H1 (cell line): ENCODE data around the gene SPTBN4. TPM values are rescaled to one million over a fixed set of nuclear protein-coding genes. Genes with fewer than 3 reads are reported as not detected.

ENCODE experiments used
- CTCF ChIA-PET: fragments of 300-600 bp; sonication (Branson Sonifier 250); formaldehyde crosslinking; loops from one replicate; lab custom pipeline; 2021; ENCODE audit not compliant: partially characterized antibody; lab: Charles Lee
- POLR2A ChIA-PET: fragments of 300-600 bp; sonication (Branson Sonifier 250); formaldehyde crosslinking; loops from one replicate; lab custom pipeline; 2021; ENCODE audit warnings: inconsistent platforms; ENCODE audit not compliant: partially characterized antibody; lab: Charles Lee
- DNase-seq, 2 experiments: peaks; one replicate each; pipeline versions ENCODE4 v3.0.0 to v3.0.0-alpha.2; 2010 to 2022; ENCODE audit warnings: low spot score in 2 of 2, low read depth in 1 of 2, mixed read lengths in 1 of 2
- FAIRE-seq: peaks from 2 replicates; lab custom pipeline; 2011; peaks lifted over from hg19 to GRCh38; lab: Jason Lieb, UNC
- H2AFZ ChIP-seq: 2 replicates; pipeline ENCODE4 v1.8.1; 2012; ENCODE audit warnings: low read length, inconsistent platforms
- H2AK5ac ChIP-seq: 2 replicates; pipeline ENCODE4 v1.6.1; 2013; ENCODE audit warnings: low read depth, low read length
- H2BK120ac ChIP-seq: replicated peaks from 2 replicates; pipeline ENCODE3; 2013; ENCODE audit warnings: low read depth, low read length, inconsistent platforms
- H2BK12ac ChIP-seq: 2 replicates; pipeline ENCODE4 v1.6.1; 2013; ENCODE audit warnings: low read depth, low read length
- H2BK15ac ChIP-seq: 2 replicates; pipeline ENCODE4 v1.6.1; 2013; ENCODE audit warnings: low read length
- H2BK20ac ChIP-seq: 2 replicates; pipeline ENCODE4 v1.6.1; 2013; ENCODE audit warnings: low read length
- H2BK5ac ChIP-seq: 2 replicates; pipeline ENCODE4 v1.6.1; 2013; ENCODE audit warnings: low read depth, low read length
- H3K14ac ChIP-seq: 2 replicates; pipeline ENCODE4 v1.6.1; 2013; ENCODE audit warnings: inconsistent platforms; ENCODE audit not compliant: insufficient read length
- H3K18ac ChIP-seq: 2 replicates; pipeline ENCODE4 v1.6.1; 2013; ENCODE audit warnings: low read length; ENCODE audit errors: extremely low read depth
- H3K23ac ChIP-seq: 2 replicates; pipeline ENCODE4 v1.6.1; 2013; ENCODE audit warnings: inconsistent platforms; ENCODE audit not compliant: insufficient read length
- H3K23me2 ChIP-seq: 2 replicates; pipeline ENCODE4 v1.6.1; 2013; ENCODE audit warnings: low read depth, low read length
- H3K27ac ChIP-seq: 2 replicates; pipeline ENCODE4 v1.6.1; 2011; ENCODE audit warnings: low read depth, low read length, inconsistent platforms
- H3K27me3 ChIP-seq, 4 experiments: replicated peaks in 1 of 4; 1 replicate in 1 of 4; 2 replicates in 3 of 4; pipeline versions ENCODE4 v1.6.1 to v1.8.1; 2011 to 2013; ENCODE audit warnings: low read length in 3 of 4, mild to moderate bottlenecking in 3 of 4, inconsistent platforms in 2 of 4, mixed read lengths in 2 of 4, moderate library complexity in 1 of 4; ENCODE audit not compliant: control insufficient read depth in 3 of 4, insufficient read depth in 3 of 4; ENCODE audit errors: extremely low read depth in 1 of 4
- H3K36me3 ChIP-seq, 4 experiments: 2 replicates each; pipeline versions ENCODE4 v1.6.1 to v1.8.1; 2011 to 2013; ENCODE audit warnings: mild to moderate bottlenecking in 4 of 4, low read length in 3 of 4, moderate library complexity in 2 of 4, control low read depth in 1 of 4, inconsistent platforms in 1 of 4; ENCODE audit not compliant: insufficient read depth in 4 of 4, control insufficient read depth in 2 of 4
- H3K4ac ChIP-seq: replicated peaks from 2 replicates; pipeline ENCODE3; 2013; ENCODE audit warnings: low read length, low read depth, mixed read lengths, inconsistent platforms; ENCODE audit not compliant: insufficient read length
- H3K4me1 ChIP-seq, 4 experiments: replicated peaks in 1 of 4; 1 replicate in 1 of 4; 2 replicates in 3 of 4; pipeline versions ENCODE4 v1.6.1 to v1.8.1; 2011 to 2013; ENCODE audit warnings: low read length in 3 of 4, inconsistent platforms in 2 of 4, mixed read lengths in 1 of 4; ENCODE audit not compliant: insufficient read depth in 4 of 4, control insufficient read depth in 3 of 4
- H3K4me2 ChIP-seq, 2 experiments: 2 replicates each; pipeline versions ENCODE4 v1.6.1 to v1.8.1; 2011 to 2013; ENCODE audit warnings: low read depth in 2 of 2, low read length in 2 of 2, control low read depth in 1 of 2, inconsistent platforms in 1 of 2, mild to moderate bottlenecking in 1 of 2; ENCODE audit not compliant: insufficient read depth in 1 of 2
- H3K4me3 ChIP-seq, 4 experiments: fragments of 200-600, 300-600 bp in 1 of 4; sonication (generic), shearing (Covaris generic), sonication (Bioruptor Twin) in 1 of 4; 2 replicates each; pipeline versions ENCODE4 v1.5.1 to v1.8.1; 2011 to 2016; ENCODE audit warnings: low read length in 4 of 4, low read depth in 3 of 4, control low read depth in 2 of 4, inconsistent platforms in 2 of 4, mild to moderate bottlenecking in 2 of 4, mixed read lengths in 1 of 4, moderate library complexity in 1 of 4; ENCODE audit not compliant: insufficient read depth in 2 of 4; ENCODE audit errors: extremely low read depth in 1 of 4
- H3K56ac ChIP-seq: replicated peaks from 2 replicates; pipeline ENCODE3; 2013; ENCODE audit warnings: low read depth, mild to moderate bottlenecking, mixed read lengths, low read length, inconsistent platforms; ENCODE audit not compliant: insufficient read length
- H3K79me1 ChIP-seq: 2 replicates; pipeline ENCODE4 v1.6.1; 2013; ENCODE audit warnings: low read depth, low read length, control low read depth
- H3K79me2 ChIP-seq, 2 experiments: 2 replicates each; pipeline versions ENCODE4 v1.6.1 to v1.8.1; 2012 to 2013; ENCODE audit warnings: low read length in 2 of 2, mild to moderate bottlenecking in 2 of 2, inconsistent platforms in 1 of 2; ENCODE audit not compliant: insufficient read depth in 2 of 2, control insufficient read depth in 1 of 2
- H3K9ac ChIP-seq, 4 experiments: replicated peaks in 1 of 4; 1 replicate in 1 of 4; 2 replicates in 3 of 4; pipeline versions ENCODE4 v1.6.1 to v1.8.1; 2011 to 2013; ENCODE audit warnings: low read depth in 3 of 4, low read length in 3 of 4, control low read depth in 2 of 4, mild to moderate bottlenecking in 2 of 4, moderate library complexity in 2 of 4, inconsistent platforms in 1 of 4; ENCODE audit errors: extremely low read depth in 1 of 4
- H3K9me3 ChIP-seq, 2 experiments: 2 replicates each; pipeline versions ENCODE4 v1.6.1 to v1.8.1; 2012 to 2013; ENCODE audit warnings: mild to moderate bottlenecking in 2 of 2, moderate library complexity in 2 of 2, control low read depth in 1 of 2, inconsistent platforms in 1 of 2, low read depth in 1 of 2, low read length in 1 of 2, mixed read lengths in 1 of 2; ENCODE audit not compliant: insufficient read depth in 2 of 2
- H4K20me1 ChIP-seq, 2 experiments: replicated peaks in 1 of 2; 2 replicates each; pipeline versions ENCODE3 to v1.8.1; 2011 to 2013; ENCODE audit warnings: inconsistent platforms in 2 of 2, low read length in 2 of 2, mild to moderate bottlenecking in 1 of 2; ENCODE audit not compliant: insufficient read depth in 2 of 2, control insufficient read depth in 1 of 2
- H4K5ac ChIP-seq: 2 replicates; pipeline ENCODE4 v1.6.1; 2013; ENCODE audit warnings: low read length, low read depth, mixed read lengths, inconsistent platforms; ENCODE audit not compliant: insufficient read length
- H4K8ac ChIP-seq: 2 replicates; pipeline ENCODE4 v1.8.0; 2013; ENCODE audit warnings: mild to moderate bottlenecking, moderate library complexity, low read length, inconsistent platforms; ENCODE audit not compliant: insufficient read depth; ENCODE audit errors: extremely low read depth
- H4K91ac ChIP-seq: replicated peaks from 2 replicates; pipeline ENCODE3; 2013; ENCODE audit warnings: low read length, mixed read lengths, inconsistent platforms; ENCODE audit not compliant: insufficient read length
- CBX5 ChIP-seq: fragments of 300-800, 300-1000 bp; sonication (generic); IDR thresholded peaks from 2 replicates; pipeline ENCODE4 v1.7.1; 2016; ENCODE audit warnings: antibody characterized with exemption, low read length, low read depth
- CTBP2 ChIP-seq: IDR thresholded peaks from 2 replicates; pipeline ENCODE4 v1.7.0; 2011; ENCODE audit warnings: borderline replicate concordance, mild to moderate bottlenecking, moderate library complexity, mixed read lengths, low read length; ENCODE audit not compliant: insufficient read depth, insufficient read length
- FOSL1 ChIP-seq: IDR thresholded peaks from 2 replicates; pipeline ENCODE4 v1.6.1; 2011; ENCODE audit warnings: mild to moderate bottlenecking, low read depth, low read length, moderate library complexity; ENCODE audit not compliant: insufficient read depth
- GABPA ChIP-seq: IDR thresholded peaks from 2 replicates; pipeline ENCODE4 v1.6.1; 2011; ENCODE audit warnings: mild to moderate bottlenecking, low read length, moderate library complexity, borderline replicate concordance; ENCODE audit not compliant: insufficient read depth
- GTF2F1 ChIP-seq: IDR thresholded peaks from 2 replicates; pipeline ENCODE4 v1.6.1; 2012; ENCODE audit warnings: low read depth, low read length, improper control_type of control experiment, borderline replicate concordance
- JUN ChIP-seq: IDR thresholded peaks from 2 replicates; pipeline ENCODE4 v1.6.1; 2011; ENCODE audit warnings: low read depth, mild to moderate bottlenecking, improper control_type of control experiment, low read length
- KDM1A ChIP-seq: fragments of 200-600, 300-600 bp; sonication (generic); IDR thresholded peaks from 2 replicates; pipeline ENCODE4 v1.7.1; 2016; ENCODE audit warnings: mild to moderate bottlenecking, low read length, borderline replicate concordance
- POU5F1 ChIP-seq: IDR thresholded peaks from 2 replicates; pipeline ENCODE4 v1.6.1; 2011; ENCODE audit warnings: low read depth, mild to moderate bottlenecking, low read length, moderate library complexity
- SUZ12 ChIP-seq: fragments of 200-600 bp; sonication (generic); IDR thresholded peaks from 2 replicates; pipeline ENCODE4 v1.6.1; 2012; ENCODE audit warnings: mild to moderate bottlenecking, inconsistent platforms, low read length, moderate library complexity, mixed read lengths
- TAF7 ChIP-seq: optimal IDR thresholded peaks from 2 replicates; pipeline ENCODE3; 2011; ENCODE audit warnings: low read depth, mild to moderate bottlenecking, inconsistent platforms, low read length, moderate library complexity, borderline replicate concordance
- WGBS, 2 experiments: shearing (Covaris generic) in 1 of 2; methylation state at CpG; one replicate each; pipeline versions ENCODE4 v1.1.6 to v1.1.7; 2013 to 2015; ENCODE audit warnings: low lambda C conversion rate in 2 of 2, mixed read lengths in 2 of 2, inconsistent platforms in 1 of 2, low coverage in 1 of 2, missing lambda C conversion rate in 1 of 2; ENCODE audit not compliant: insufficient replicate concordance in 2 of 2, insufficient coverage in 1 of 2, insufficient read length in 1 of 2; ENCODE audit errors: extremely low coverage in 1 of 2, missing lambda C conversion rate in 1 of 2; 5-methylcytosine and 5-hydroxymethylcytosine counted together
- polyA plus RNA-seq, 7 experiments: library from polyadenylated mRNA; depleted of rRNA in 3 of 7; stranded (reverse) in 5 of 7; unstranded in 2 of 7; fragments of >200 nt in 5 of 7; fragments of 200-250 nt in 2 of 7; gene quantifications; 1 replicate in 5 of 7; 2 replicates in 1 of 7; 4 replicates in 1 of 7; pipeline versions ENCODE4 v1.2.1 to v1.2.3, GENCODE V29; 2011 to 2013; ENCODE audit warnings: missing spikeins in 2 of 7, mixed read lengths in 2 of 7
- total RNA-seq: library from RNA; stranded (reverse); fragmentation: NEBNext Ultra II Directional; extraction: Animal tissue kit (Norgen Biotek cat#: 25700); gene quantifications from 2 replicates; pipeline ENCODE4 v1.2.1, GENCODE V29; 2021

SPTBN4 gene
- total and polyA plus RNA-seq, 2 of the 8 experiments (the other 6 are each of a cell fraction or from before 2014, with no cell fraction given), result 1.9 to 3.0 TPM

GRCh38 chr19:40443131-40443999, 23.4 kb upstream of the SPTBN4 start:
- peaks cover 9 to 17% (median 11%) of the 10 kb centered on the region in 4 experiments; a peak in 6 of 8 replicates for H3K36me3 ChIP-seq
- WGBS, 2 experiments, result 3% methylated on average over 42 of the region's 52 CpGs; no CpG with 5 or more reads in 1 of the 2 experiments
- H3K23me2 ChIP-seq, result peaks cover 7% of the 10 kb centered on the region; the same call in 1 of the 2 replicates
- H3K27ac ChIP-seq, result peak overlapping the region; percentile 82
- POLR2A ChIA-PET, result interaction anchor here (0.7 to 4.4 kb wide), 27 partner anchors 10 to 1139 kb away, joined by 3 to 40 read pairs (median 4); partner anchors contain the start of genes BLVRB, DYRK1B, PRX and SERTAD1
- H3K18ac ChIP-seq, result peak overlapping the region; percentile 95
- no peak overlapping the region for H2AFZ ChIP-seq
- H3K4me3 ChIP-seq, result peak overlapping the region; percentile 97 to 99 (median 98)
- H2BK15ac ChIP-seq, result no peak overlapping the region
- no peak overlapping the region for H3K23ac ChIP-seq
- peak overlapping the region; percentile 77; the same call in 1 of the 2 replicates for H2AK5ac ChIP-seq
- peak overlapping the region; percentile 65 to 96 (median 88) for H3K9ac ChIP-seq
- no peak overlapping the region for H4K8ac ChIP-seq
- H4K5ac ChIP-seq, result peak overlapping the region; percentile 98
- no peak for FAIRE-seq
- peaks cover 3 to 9% (median 7%) of the 10 kb centered on the region in 4 experiments; a peak in 6 of 7 replicates for H3K4me1 ChIP-seq
- H3K27me3 ChIP-seq, result no peaks in the 10 kb centered on the region
- H4K91ac ChIP-seq, result peak overlapping the region; percentile 52
- peaks cover 0 to 5% of the 10 kb centered on the region in 2 experiments for H4K20me1 ChIP-seq
- peak overlapping the region; percentile 68; the same call in 1 of the 2 replicates for H2BK12ac ChIP-seq
- H3K4ac ChIP-seq, result peak overlapping the region; percentile 93
- peak overlapping the region; percentile 94 for H3K56ac ChIP-seq
- H3K4me2 ChIP-seq, result peak overlapping the region; percentile 57 to 77
- DNase-seq, result peak; percentile 97 to 99
- no peaks in the 10 kb centered on the region for H3K9me3 ChIP-seq
- peak overlapping the region; percentile 47 for H2BK120ac ChIP-seq
- no peak overlapping the region for H3K14ac ChIP-seq
- no peak overlapping the region for H2BK20ac ChIP-seq
- H2BK5ac ChIP-seq, result peak overlapping the region; percentile 95
- CTCF ChIA-PET, result interaction anchor here (0.9 to 2.1 kb wide), 6 partner anchors 10 to 139 kb away, joined by 3 to 13 read pairs (median 6); partner anchors contain the start of genes BLVRB and SERTAD1
- peaks cover 0 to 23% of the 10 kb centered on the region in 2 experiments; a peak in 2 of 4 replicates for H3K79me2 ChIP-seq
- H3K79me1 ChIP-seq, result no peaks in the 10 kb centered on the region; the same call in 1 of the 2 replicates
- no peak for TF ChIP-seq SUZ12
- TF ChIP-seq TAF7, result no peak
- TF ChIP-seq GABPA, result no peak
- TF ChIP-seq POU5F1, result no peak
- TF ChIP-seq CTBP2, result no peak
- TF ChIP-seq JUN, result no peak
- no peak for TF ChIP-seq KDM1A
- TF ChIP-seq CBX5, result no peak
- TF ChIP-seq FOSL1, result no peak
- TF ChIP-seq GTF2F1, result no peak
